NCI-H146 treated with DMSO at 0.1 percent for 48 hours (cell line): ENCODE measurements around the gene UGT1A8.

Source experiments
- DNase-seq: peaks from one replicate; lab custom pipeline; 2025; ENCODE audit not compliant: unreplicated experiment; lab: John Stamatoyannopoulos, UW

The UGT1A8 gene

GRCh38 chr2:233816771-233817170 lies 199.3 kb downstream of the UGT1A8 start:
- no peak for DNase-seq

- no peak for DNase-seq
These were observed 200.0 kb downstream of the UGT1A8 start for GRCh38 chr2:233817361-233817911.

GRCh38 chr2:233817995-233818638 lies 200.7 kb downstream of the UGT1A8 start:
- DNase-seq: no peak

GRCh38 chr2:233818639-233819621 lies 201.5 kb downstream of the UGT1A8 start:
- DNase-seq: no peak

- no peak for DNase-seq
These were observed 202.7 kb downstream of the UGT1A8 start for GRCh38 chr2:233819884-233820773.

GRCh38 chr2:233820774-233821105 lies 203.3 kb downstream of the UGT1A8 start:
- DNase-seq: no peak

GRCh38 chr2:233821196-233821595 lies 203.8 kb downstream of the UGT1A8 start:
- no peak for DNase-seq

GRCh38 chr2:233821709-233822100 lies 204.3 kb downstream of the UGT1A8 start:
- no peak for DNase-seq

GRCh38 chr2:233822101-233822771 lies 204.8 kb downstream of the UGT1A8 start:
- no peak for DNase-seq
